B cell (primary cell): ENCODE results near the gene MAMLD1. TPM values are rescaled to one million over a fixed set of nuclear protein-coding genes. Genes with fewer than 3 reads are reported as not detected.

ENCODE experiments used
- ATAC-seq: fragments of 200-7000 bp; cut with Tn5 transposase; one replicate; pipeline ENCODE4 v1.10.0; 2021; ENCODE audit warnings: low read depth, mild to moderate bottlenecking, moderate number of reproducible peaks, moderate library complexity
- CTCF ChIA-PET: fragments of 350-600 bp; sonication (Branson Sonifier 250); formaldehyde crosslinking; loops from one replicate; lab custom pipeline; 2021; ENCODE audit warnings: antibody characterized with exemption, inconsistent platforms; lab: Charles Lee
- POLR2A ChIA-PET: fragments of 350-600 bp; sonication (Branson Sonifier 250); formaldehyde crosslinking; loops from one replicate; lab custom pipeline; 2021; ENCODE audit warnings: antibody characterized with exemption; lab: Charles Lee
- DNase-seq: peaks from one replicate; pipeline ENCODE4 v3.0.0; 2013
- H2AFZ ChIP-seq: 2 replicates; pipeline ENCODE4 v1.6.1; 2012; ENCODE audit warnings: mild to moderate bottlenecking, low read depth, low read length; ENCODE audit not compliant: insufficient read depth, poor library complexity, severe bottlenecking
- H3K27ac ChIP-seq, 2 donors: 1 replicate in 1 of 2; 2 replicates in 1 of 2; pipeline ENCODE4 v1.5.1; 2012 to 2013; ENCODE audit warnings: low read length in 2 of 2, mild to moderate bottlenecking in 2 of 2, moderate library complexity in 1 of 2
- H3K27me3 ChIP-seq, 4 experiments: fragments of 200-600 bp in 1 of 4; sonication (generic) in 1 of 4; replicated peaks in 1 of 4; 1 replicate in 2 of 4; 2 replicates in 2 of 4; pipeline versions ENCODE4 v1.6.1 to v1.7.0; 2013 to 2016; ENCODE audit warnings: low read length in 3 of 4, mild to moderate bottlenecking in 2 of 4, mixed read lengths in 1 of 4, moderate library complexity in 1 of 4; ENCODE audit not compliant: insufficient read depth in 4 of 4, control insufficient read depth in 3 of 4; ENCODE audit errors: control extremely low read depth in 1 of 4
- H3K36me3 ChIP-seq, 2 experiments: replicated peaks in 1 of 2; 1 replicate in 1 of 2; 2 replicates in 1 of 2; pipeline versions ENCODE4 v1.6.1 to v1.7.1; 2013; ENCODE audit warnings: low read length in 1 of 2; ENCODE audit not compliant: insufficient read depth in 2 of 2, control insufficient read depth in 1 of 2; ENCODE audit errors: control extremely low read depth in 1 of 2, extremely low read depth in 1 of 2
- H3K4me1 ChIP-seq, 2 donors: fragments of 200-600 bp in 1 of 2; sonication (generic) in 1 of 2; 1 replicate in 1 of 2; 2 replicates in 1 of 2; pipeline versions ENCODE4 v1.5.1 to v1.6.1; 2013 to 2017; ENCODE audit warnings: low read length in 2 of 2; ENCODE audit not compliant: control insufficient read depth in 2 of 2, insufficient read depth in 2 of 2
- H3K4me2 ChIP-seq: replicated peaks from 2 replicates; pipeline ENCODE3; 2012; ENCODE audit warnings: mild to moderate bottlenecking, low read depth, low read length; ENCODE audit not compliant: poor library complexity, severe bottlenecking
- H3K4me3 ChIP-seq, 5 experiments: fragments of 200-600 bp in 1 of 5; sonication (generic) in 1 of 5; 1 replicate in 3 of 5; 2 replicates in 2 of 5; pipeline versions ENCODE4 v1.5.1 to v1.7.0; 2011 to 2016; ENCODE audit warnings: low read length in 4 of 5, mild to moderate bottlenecking in 4 of 5, low read depth in 2 of 5, control low read depth in 1 of 5, moderate library complexity in 1 of 5; ENCODE audit not compliant: insufficient read depth in 1 of 5; ENCODE audit errors: control extremely low read depth in 1 of 5, extremely low read depth in 1 of 5
- H3K79me2 ChIP-seq: fragments of 200-600 bp; sonication (generic); one replicate; pipeline ENCODE4 v1.6.0; 2016; ENCODE audit warnings: low read length; ENCODE audit not compliant: control insufficient read depth, insufficient read depth
- H3K9ac ChIP-seq: fragments of 200-600 bp; sonication (generic); 2 replicates; pipeline ENCODE4 v1.6.1; 2017; ENCODE audit warnings: mild to moderate bottlenecking, low read length, moderate library complexity
- H3K9me3 ChIP-seq, 3 donors: one replicate each; pipeline versions ENCODE4 v1.6.1 to v1.7.1; 2013; ENCODE audit warnings: low read length in 2 of 3; ENCODE audit not compliant: control insufficient read depth in 2 of 3, insufficient read depth in 1 of 3; ENCODE audit errors: control extremely low read depth in 1 of 3
- H4K20me1 ChIP-seq: 2 replicates; pipeline ENCODE4 v1.6.0; 2012; ENCODE audit warnings: mild to moderate bottlenecking, low read length; ENCODE audit not compliant: insufficient read depth, control insufficient read depth, poor library complexity, severe bottlenecking
- H3K27ac Mint-ChIP-seq: one replicate; pipeline ENCODE4 v1.8.0; 2021; ENCODE audit warnings: mixed read lengths
- H3K27me3 Mint-ChIP-seq: one replicate; pipeline ENCODE4 v1.8.0; 2021; ENCODE audit warnings: mixed read lengths
- H3K4me1 Mint-ChIP-seq: one replicate; pipeline ENCODE4 v1.8.0; 2021; ENCODE audit warnings: mixed read lengths
- H3K4me3 Mint-ChIP-seq: one replicate; pipeline ENCODE4 v1.8.0; 2021; ENCODE audit warnings: mixed read lengths
- H3K9me3 Mint-ChIP-seq: one replicate; pipeline ENCODE4 v1.8.0; 2022; ENCODE audit warnings: mixed read lengths; ENCODE audit not compliant: insufficient read depth
- CTCF ChIP-seq: fragments of 200-600 bp; IDR thresholded peaks from one replicate; pipeline ENCODE4 v1.8.0; 2022; ENCODE audit warnings: antibody characterized with exemption, mild to moderate bottlenecking
- EZH2 ChIP-seq: IDR thresholded peaks from 2 replicates; pipeline ENCODE4 v1.6.1; 2012; ENCODE audit warnings: borderline replicate concordance, low read depth, mild to moderate bottlenecking, moderate library complexity, low read length; ENCODE audit not compliant: insufficient read depth, poor library complexity, severe bottlenecking
- WGBS: methylation state at CpG from one replicate; pipeline ENCODE4 v1.1.5; 2013; ENCODE audit warnings: missing lambda C conversion rate; ENCODE audit not compliant: insufficient coverage; 5-methylcytosine and 5-hydroxymethylcytosine counted together
- intact Hi-C: fragments of 100-400 bp; cut with micrococcal nuclease; formaldehyde crosslinking; loops from one replicate; pipeline ENCODE4 v1.10.0; 2022
- polyA plus RNA-seq: library from polyadenylated mRNA; depleted of rRNA; stranded (reverse); fragments of >200 nt; gene quantifications from 2 replicates; pipeline ENCODE4 v1.2.3, GENCODE V29; 2012
- total RNA-seq, 2 donors: library from RNA; stranded (reverse); fragments of 120-200 nt in 1 of 2; gene quantifications; 1 replicate in 1 of 2; 2 replicates in 1 of 2; pipeline versions ENCODE4 v1.2.3 to v1.2.4, GENCODE V29; 2013 to 2022

The MAMLD1 gene
- total and polyA plus RNA-seq, 2 donors (not counting 1 experiment from before 2014, with no cell fraction given), result 1.4 to 1.9 TPM

DNA sequence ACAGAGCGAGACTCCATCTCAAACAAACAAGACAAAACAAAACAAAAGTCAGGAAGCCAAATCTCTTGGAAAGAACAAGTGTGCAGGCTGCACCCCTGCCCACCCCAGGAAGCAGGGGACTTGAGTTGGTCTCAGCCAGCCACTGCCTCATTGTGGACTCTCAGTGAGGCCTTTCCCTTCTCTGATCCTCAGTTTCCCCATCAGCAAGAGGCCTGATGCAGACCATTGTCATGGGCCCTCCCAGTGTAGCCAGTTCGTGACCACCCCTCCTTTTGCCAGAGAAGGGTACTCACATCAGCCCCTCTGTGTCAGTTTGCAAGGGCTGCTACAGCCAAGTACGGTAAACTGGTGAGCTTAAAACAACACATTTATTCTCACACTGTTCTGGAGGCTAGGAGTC is 48.9 kb upstream of the MAMLD1 start:
- no peaks in the 10 kb centered on the region for H4K20me1 ChIP-seq
- TF ChIP-seq EZH2 (no peak), CTCF (no peak)
- Mint-ChIP-seq H3K4me1 (no peaks in the 10 kb centered on the region), H3K4me3 (no peak overlapping the region), H3K9me3 (no peaks in the 10 kb centered on the region), H3K27ac (no peak overlapping the region), H3K27me3 (no peaks in the 10 kb centered on the region)
- no peaks in the 10 kb centered on the region for H3K36me3 ChIP-seq
- no peak overlapping the region for H3K4me3 ChIP-seq
- ChIA-PET POLR2A (no interaction called here), CTCF (no interaction called here)
- H3K27me3 ChIP-seq, result no peaks in the 10 kb centered on the region
- no peak for DNase-seq
- no peak overlapping the region for H3K4me2 ChIP-seq
- no peaks in the 10 kb centered on the region for H3K9me3 ChIP-seq
- WGBS, result 88% methylated on average over 3 of the region's 3 CpGs
- no peak overlapping the region for H2AFZ ChIP-seq
- H3K4me1 ChIP-seq, result no peaks in the 10 kb centered on the region
- no peaks in the 10 kb centered on the region for H3K79me2 ChIP-seq
- intact Hi-C loops, result no loop called here
- no peak overlapping the region for H3K9ac ChIP-seq
- ATAC-seq, result no peak
- H3K27ac ChIP-seq, result no peak overlapping the region

DNA sequence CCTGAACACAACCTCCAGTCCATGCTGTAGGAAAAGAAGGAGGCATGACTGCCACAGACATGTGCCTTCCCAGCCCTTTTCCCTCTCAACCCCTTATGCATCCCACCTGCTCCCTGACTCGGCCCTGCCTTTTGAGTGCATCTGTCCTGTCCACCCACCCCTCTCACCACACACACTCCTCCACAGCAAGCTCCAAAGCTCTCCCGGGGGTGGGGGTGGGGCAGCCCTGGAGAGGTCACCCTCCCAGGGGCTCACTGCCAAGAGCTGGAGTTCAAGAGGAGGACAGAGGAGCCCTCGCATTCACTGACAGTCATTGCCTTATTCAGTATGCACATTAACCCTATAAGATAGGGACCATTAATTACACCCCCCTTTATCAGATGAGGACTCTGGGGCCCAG is 46.6 kb upstream of the MAMLD1 start:
- Histone ChIP-seq H4K20me1 (no peaks in the 10 kb centered on the region), H3K9me3 (no peaks in the 10 kb centered on the region), H3K36me3 (no peaks in the 10 kb centered on the region), H3K9ac (no peak overlapping the region), H2AFZ (no peak overlapping the region), H3K27ac (no peak overlapping the region), H3K4me2 (no peak overlapping the region), H3K4me1 (no peaks in the 10 kb centered on the region), H3K4me3 (no peak overlapping the region), H3K27me3 (no peaks in the 10 kb centered on the region), H3K79me2 (no peaks in the 10 kb centered on the region)
- no peaks in the 10 kb centered on the region for H3K4me1 Mint-ChIP-seq
- no peak overlapping the region for H3K4me3 Mint-ChIP-seq
- intact Hi-C loops, result no loop called here
- ATAC-seq (no peak), DNase-seq (no peak)
- peaks cover 3% of the 10 kb centered on the region for H3K27me3 Mint-ChIP-seq
- H3K27ac Mint-ChIP-seq, result no peak overlapping the region
- ChIA-PET POLR2A (no interaction called here), CTCF (no interaction called here)
- no peak for TF ChIP-seq EZH2
- TF ChIP-seq CTCF, result no peak
- no peaks in the 10 kb centered on the region for H3K9me3 Mint-ChIP-seq
- WGBS, result no CpG with 5 or more reads among the region's 3 CpGs
